H1 (cell line): ENCODE data around the gene NRXN3. TPM values are rescaled to one million over a fixed set of nuclear protein-coding genes. Genes with fewer than 3 reads are reported as not detected.

Source experiments
- ATF2 ChIP-seq: IDR thresholded peaks from 2 replicates; pipeline ENCODE4 v1.6.1; 2012; ENCODE audit warnings: low read length, inconsistent platforms
- CEBPB ChIP-seq: IDR thresholded peaks from 2 replicates; pipeline ENCODE4 v1.6.1; 2012; ENCODE audit warnings: low read depth, low read length
- CHD7 ChIP-seq: fragments of 300-600 bp; sonication (generic); IDR thresholded peaks from 2 replicates; pipeline ENCODE4 v1.7.1; 2012; ENCODE audit warnings: low read length, moderate library complexity, mild to moderate bottlenecking, inconsistent platforms; ENCODE audit not compliant: insufficient replicate concordance
- JUN ChIP-seq: IDR thresholded peaks from 2 replicates; pipeline ENCODE4 v1.6.1; 2011; ENCODE audit warnings: low read depth, mild to moderate bottlenecking, improper control_type of control experiment, low read length
- KDM1A ChIP-seq: fragments of 200-600, 300-600 bp; sonication (generic); IDR thresholded peaks from 2 replicates; pipeline ENCODE4 v1.7.1; 2016; ENCODE audit warnings: mild to moderate bottlenecking, low read length, borderline replicate concordance
- MAX ChIP-seq: IDR thresholded peaks from 2 replicates; pipeline ENCODE4 v1.6.1; 2012; ENCODE audit warnings: inconsistent platforms
- POLR2A ChIP-seq, 2 experiments: IDR thresholded peaks; 1 replicate in 1 of 2; 2 replicates in 1 of 2; pipeline ENCODE4 v1.6.1; 2011; ENCODE audit warnings: low read depth in 2 of 2, low read length in 2 of 2, mild to moderate bottlenecking in 2 of 2; ENCODE audit errors: control extremely low read depth in 1 of 2
- POU5F1 ChIP-seq: IDR thresholded peaks from 2 replicates; pipeline ENCODE4 v1.6.1; 2011; ENCODE audit warnings: low read depth, mild to moderate bottlenecking, low read length, moderate library complexity
- SIN3A ChIP-seq, 2 experiments: IDR thresholded peaks in 1 of 2; conservative IDR thresholded peaks in 1 of 2; 2 replicates each; pipeline ENCODE4 v1.6.1; 2011 to 2012; ENCODE audit warnings: low read length in 2 of 2, improper control_type of control experiment in 1 of 2, low read depth in 1 of 2, mild to moderate bottlenecking in 1 of 2
- SP1 ChIP-seq: IDR thresholded peaks from 2 replicates; pipeline ENCODE4 v1.6.1; 2011; ENCODE audit warnings: low read depth, low read length
- YY1 ChIP-seq: IDR thresholded peaks from 2 replicates; pipeline ENCODE4 v1.6.1; 2011; ENCODE audit warnings: low read depth, mild to moderate bottlenecking, low read length
- polyA plus RNA-seq, 7 experiments: library from polyadenylated mRNA; depleted of rRNA in 3 of 7; stranded (reverse) in 5 of 7; unstranded in 2 of 7; fragments of >200 nt in 5 of 7; fragments of 200-250 nt in 2 of 7; gene quantifications; 1 replicate in 5 of 7; 2 replicates in 1 of 7; 4 replicates in 1 of 7; pipeline versions ENCODE4 v1.2.1 to v1.2.3, GENCODE V29; 2011 to 2013; ENCODE audit warnings: missing spikeins in 2 of 7, mixed read lengths in 2 of 7
- total RNA-seq: library from RNA; stranded (reverse); fragmentation: NEBNext Ultra II Directional; extraction: Animal tissue kit (Norgen Biotek cat#: 25700); gene quantifications from 2 replicates; pipeline ENCODE4 v1.2.1, GENCODE V29; 2021

The NRXN3 gene
- total and polyA plus RNA-seq, 2 of the 8 experiments (the other 6 are each of a cell fraction or from before 2014, with no cell fraction given): 2.6 to 4.1 TPM

GRCh38 chr14:78222746-78223145 lies 52.6 kb downstream of the NRXN3 start (continued):
- TF ChIP-seq CHD7: no peak
- no peak for TF ChIP-seq ATF2
- no peak for TF ChIP-seq YY1
- no peak for TF ChIP-seq POLR2A (IDR thresholded peaks at IDR 0.05; ENCODE audit: control extremely low read depth in 1 of 2, low read depth in 2 of 2, low read length in 2 of 2)
- TF ChIP-seq POU5F1: no peak
- TF ChIP-seq SIN3A (conservative IDR thresholded peaks at IDR 0.05 in 1 of 2, IDR thresholded peaks at IDR 0.05 in 1 of 2; ENCODE audit: low read depth in 1 of 2, low read length in 2 of 2): no peak
- TF ChIP-seq SP1: no peak
- TF ChIP-seq MAX: no peak
- TF ChIP-seq CEBPB: no peak
- no peak for TF ChIP-seq JUN
- TF ChIP-seq KDM1A: no peak
